GM23248 (cell line): ENCODE data around the gene NFATC2.

Experiments used
- EZH2 ChIP-seq: fragments of 200-600 bp; sonication (generic); IDR thresholded peaks from 2 replicates; pipeline ENCODE4 v1.6.1; 2018; ENCODE audit warnings: antibody characterized with exemption, mild to moderate bottlenecking; ENCODE audit not compliant: insufficient read depth, poor library complexity, severe bottlenecking
- EZH2phosphoT487 ChIP-seq: fragments of 200-600 bp; sonication (generic); IDR thresholded peaks from 2 replicates; pipeline ENCODE4 v1.6.1; 2018; ENCODE audit warnings: antibody characterized with exemption, moderate library complexity, mild to moderate bottlenecking, low read depth; ENCODE audit not compliant: insufficient read depth

DNA sequence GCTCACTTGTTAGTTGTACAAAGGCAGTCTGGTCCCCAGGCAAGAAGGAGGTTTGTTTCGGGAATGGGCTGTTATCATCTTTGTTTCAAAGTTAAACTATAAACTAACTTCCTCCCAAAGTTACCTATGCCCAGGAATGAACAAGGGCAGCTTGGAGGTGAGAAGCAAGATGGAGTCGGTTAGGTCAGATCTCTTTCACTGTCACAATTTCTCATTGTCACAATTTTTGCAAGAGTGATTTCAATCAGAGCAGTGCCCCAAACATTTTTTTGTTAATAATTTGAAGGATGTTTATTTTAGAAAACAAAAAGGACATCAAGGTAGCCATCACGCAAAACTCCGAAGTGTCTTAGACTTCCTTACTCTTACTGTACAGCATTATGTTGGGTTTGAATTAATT lies 170.8 kb downstream of the NFATC2 start:
- no peak for TF ChIP-seq EZH2
- TF ChIP-seq EZH2phosphoT487, result no peak
